Measurements from ENCODE around the gene MXRA7.
"Not testable (repeated sequence)": the region's sequence is repeated elsewhere in the genome, so short reads cannot be mapped to it uniquely, and the experiment has no call there.

Gene MXRA7

DNA sequence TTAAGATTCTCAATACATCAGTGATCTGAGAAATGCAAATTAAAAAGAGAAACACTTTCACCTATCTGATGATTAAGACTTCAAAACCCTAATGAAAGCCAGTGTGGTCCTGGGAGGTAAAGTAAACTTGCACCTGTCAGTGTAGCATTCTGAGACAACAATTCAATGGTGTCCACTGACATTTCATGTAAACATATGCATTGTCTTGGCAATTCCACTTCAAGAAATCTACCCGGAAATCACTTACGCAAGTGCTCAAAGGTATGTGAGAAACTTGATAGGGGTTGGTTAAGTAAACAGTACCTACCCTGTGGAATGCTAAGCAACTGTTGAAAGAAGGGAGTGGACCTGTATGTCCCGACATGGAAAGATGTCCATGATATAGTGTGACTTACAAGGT is 69.3 kb downstream of the MXRA7 start:
- no peak for DNase-seq

DNA sequence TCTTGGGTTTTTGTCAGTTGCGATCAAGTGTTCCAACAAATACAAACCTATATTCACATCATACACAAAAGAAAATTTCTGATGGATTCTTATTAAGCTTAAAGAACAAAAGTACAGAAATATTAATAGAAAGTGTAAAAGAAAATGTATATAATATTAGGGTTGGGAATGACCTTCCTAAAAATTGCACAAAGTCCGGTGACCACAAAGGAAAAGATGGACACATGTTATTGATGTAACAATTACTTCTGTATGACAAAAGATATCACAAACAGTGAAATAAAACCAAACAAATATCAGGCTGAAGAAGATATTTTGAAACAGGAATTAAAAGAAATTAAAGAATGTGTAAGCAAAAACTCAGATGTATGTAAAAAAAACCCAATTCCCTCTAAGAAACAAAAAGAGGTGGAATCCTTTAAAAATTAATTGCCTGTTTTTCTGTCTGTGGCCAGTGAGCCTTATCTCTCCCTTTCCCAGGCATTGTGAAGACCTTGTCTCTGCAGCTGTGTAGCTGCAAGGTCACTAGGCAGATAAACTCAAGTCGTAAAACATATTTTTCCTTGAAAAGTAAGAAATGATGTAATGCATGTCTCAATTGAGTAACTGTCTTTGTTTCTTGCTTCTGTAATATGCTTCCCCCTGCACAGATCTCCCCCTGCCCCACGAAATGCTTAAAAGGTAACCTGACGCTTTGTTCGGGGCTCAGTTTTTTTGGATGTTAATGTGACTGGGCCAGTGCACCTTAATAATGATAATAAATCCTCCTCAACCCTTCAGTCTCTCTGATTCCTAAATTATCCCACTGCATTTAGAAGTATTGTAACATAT is 70.0 kb downstream of the MXRA7 start:
- DNase-seq = no peak

DNA sequence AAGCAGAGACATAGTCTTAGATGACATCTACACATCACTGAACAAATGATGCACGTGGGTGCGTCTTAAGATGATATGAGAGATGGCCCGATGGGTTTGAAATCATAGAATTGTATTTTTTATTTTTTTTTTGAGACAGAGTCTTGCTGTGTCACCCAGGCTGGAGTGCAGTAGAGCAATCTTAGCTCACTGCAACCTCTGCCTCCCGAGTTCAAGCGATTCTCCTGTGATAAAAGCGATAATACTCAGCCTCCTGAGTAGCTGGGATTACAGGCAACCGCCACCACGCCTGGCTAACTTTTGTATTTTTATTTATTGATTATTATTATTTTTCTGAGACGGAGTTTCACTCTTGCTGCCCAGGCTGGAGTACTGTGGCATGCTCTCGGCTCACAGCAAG is 72.5 kb downstream of the MXRA7 start:
- DNase-seq = no peak

DNA sequence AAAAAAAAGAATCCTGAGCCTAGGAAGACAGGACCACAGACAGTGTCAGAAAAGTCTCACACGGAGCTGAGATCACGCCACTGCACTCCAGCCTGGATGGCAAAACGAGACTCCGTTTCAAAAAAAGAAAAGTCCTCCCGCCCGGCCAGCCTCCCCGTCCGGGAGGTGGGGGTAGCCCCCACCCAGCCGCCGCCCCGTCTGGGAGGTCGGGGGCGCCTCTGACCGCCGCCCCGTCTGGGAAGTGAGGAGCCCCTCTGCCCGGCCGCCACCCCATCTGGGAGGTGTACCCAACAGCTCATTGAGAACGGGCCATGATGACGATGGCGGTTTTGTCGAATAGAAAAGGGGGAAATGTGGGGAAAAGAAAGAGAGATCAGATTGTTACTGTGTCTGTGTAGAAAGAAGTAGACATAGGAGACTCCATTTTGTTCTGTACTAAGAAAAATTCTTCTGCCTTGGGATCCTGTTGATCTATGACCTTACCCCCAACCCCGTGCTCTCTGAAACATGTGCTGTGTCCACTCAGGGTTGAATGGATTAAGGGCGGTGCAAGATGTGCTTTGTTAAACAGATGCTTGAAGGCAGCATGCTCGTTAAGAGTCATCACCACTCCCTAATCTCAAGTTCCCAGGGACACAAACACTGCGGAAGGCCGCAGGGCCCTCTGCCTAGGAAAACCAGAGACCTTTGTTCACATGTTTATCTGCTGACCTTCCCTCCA is 74.1 kb downstream of the MXRA7 start:
- not testable (repeated sequence) for DNase-seq

DNA sequence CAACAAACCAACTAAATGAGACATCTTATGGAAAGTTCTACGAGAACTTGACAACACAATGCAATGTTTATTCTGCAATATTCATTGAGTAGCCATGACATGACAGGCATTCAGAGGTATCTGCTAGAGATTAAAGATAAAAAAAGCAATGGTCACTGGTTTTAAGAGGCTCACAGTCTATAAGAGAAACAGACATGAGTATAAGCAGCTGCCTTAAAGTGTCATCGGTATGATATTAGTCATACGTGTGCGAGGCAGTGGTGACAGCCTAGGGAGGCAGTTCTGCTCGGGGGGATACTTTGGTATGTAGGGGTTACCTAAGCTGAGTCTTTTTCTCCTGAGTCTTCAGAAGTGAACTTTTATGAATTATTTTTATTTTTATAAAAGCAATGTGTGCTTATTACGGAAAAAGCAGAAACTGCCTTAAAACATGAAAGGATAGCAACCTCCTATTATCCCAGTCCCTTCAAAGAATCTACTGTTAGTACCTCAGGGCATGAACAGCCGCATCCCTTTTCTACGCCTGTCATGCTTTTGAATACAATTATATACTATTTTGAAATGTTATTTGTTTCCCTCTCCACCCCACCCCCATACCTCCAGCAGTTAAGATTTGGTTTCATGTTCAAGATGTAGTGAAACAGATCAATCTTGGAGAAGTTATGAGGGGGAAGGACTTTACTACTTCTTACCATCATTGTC is 75.0 kb downstream of the MXRA7 start:
- no peak for DNase-seq

DNA sequence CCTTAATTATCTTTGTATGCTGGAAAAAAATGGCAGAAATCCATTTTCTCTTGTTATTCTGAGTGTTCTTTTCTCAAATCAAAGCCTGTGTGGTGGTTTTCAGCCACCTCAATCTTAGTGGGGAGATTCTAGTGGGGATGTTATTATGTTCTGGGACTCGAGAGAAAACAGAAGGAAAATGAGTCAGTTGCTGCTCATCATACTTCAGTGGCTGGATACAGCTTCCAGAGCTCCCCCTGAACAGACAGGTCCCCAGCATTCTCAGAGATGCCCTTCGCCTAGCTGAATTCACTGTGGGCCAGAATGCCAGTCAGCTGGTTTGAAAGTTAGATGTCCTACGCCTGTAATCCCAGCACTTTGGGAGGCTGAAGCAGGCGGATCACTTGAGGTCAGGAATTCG is 75.7 kb downstream of the MXRA7 start:
- no peak for DNase-seq

DNA sequence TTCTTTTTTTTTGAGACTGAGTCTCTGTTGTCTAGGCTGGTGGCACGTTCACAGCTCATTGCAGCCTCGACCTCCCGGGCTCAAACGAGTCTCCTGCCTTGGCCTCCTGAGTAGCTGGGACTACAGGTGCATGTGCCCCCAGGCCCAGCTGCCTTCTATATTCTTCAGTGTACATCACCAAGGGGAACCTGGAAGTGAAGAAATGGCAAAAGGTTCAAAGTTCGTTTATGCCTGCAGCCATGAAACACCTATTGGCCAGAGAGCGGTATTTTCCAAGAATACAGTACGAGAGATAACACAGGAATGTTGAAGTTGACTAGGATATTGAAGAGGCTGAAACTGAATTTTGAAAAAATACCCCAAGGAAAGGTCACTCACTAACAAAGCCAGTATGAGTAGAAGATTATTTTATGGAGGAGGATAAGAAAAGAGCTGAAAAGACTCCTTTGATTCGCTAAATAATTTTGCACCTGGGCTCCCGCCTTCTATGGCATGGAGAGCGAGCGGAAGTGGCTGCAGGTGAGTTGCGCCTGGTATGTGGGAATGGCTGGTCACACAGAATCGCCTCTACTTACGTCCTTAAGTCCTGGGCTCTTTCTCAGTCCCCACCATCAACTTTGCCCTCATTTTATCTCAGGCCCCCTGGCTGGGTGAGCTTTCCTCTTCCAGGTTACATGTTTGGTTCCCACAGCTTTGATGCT is 77.0 kb downstream of the MXRA7 start:
- DNase-seq = no peak

DNA sequence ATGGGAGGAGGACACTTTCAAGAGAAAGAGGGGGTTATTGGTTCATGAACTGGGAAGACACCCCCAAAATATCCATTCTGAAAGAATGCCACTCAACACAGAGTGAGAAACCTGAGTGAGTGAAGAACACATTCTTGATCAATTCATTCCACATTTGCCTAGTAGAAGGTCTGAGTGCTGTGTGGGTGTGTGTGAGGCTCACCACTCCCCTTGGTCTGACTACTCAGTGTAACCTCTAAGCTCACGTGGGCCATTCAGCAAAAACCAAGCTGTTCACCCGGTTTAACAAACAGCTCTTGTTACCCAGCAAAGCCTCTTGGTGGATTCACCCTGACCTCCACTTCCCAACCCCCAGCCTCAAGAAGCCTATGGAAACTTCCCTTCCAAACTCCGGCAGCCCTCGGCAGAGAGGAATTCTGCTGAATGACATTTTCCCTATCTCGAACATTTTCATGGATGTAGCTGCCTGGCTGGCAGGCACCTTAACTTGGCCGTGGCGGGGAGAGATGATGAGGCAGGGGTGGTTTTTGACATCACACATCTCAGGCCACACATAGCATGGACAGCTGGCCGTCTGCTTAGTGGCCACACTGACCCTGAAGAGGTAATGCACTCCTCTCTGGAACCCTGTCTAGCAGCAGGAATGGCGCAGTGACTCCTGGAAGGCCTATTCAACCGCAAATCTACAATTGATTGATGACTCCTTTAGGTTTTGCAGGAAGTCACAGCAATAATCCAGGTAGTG is 78.8 kb downstream of the MXRA7 start:
- DNase-seq = no peak

DNA sequence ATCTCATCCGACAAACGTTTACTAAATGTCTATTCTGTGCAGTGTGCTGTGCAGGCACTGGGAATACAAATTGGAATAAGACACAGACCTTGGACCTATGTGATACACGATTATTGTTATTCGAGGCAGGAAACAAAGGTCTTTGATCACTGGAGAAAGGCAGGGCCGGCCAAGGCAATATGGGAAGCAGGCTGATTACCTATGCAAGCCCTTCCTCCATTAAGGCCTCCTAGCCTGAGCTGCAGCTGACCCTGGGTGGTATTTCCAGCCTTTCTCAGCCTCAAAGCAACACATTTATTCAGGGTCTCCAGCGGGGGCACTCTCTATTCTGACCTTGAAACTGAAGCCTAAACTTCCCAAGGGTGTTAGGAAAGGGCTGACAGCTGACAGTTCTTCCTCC is 80.6 kb downstream of the MXRA7 start:
- no peak for DNase-seq
